ENCODE results near the gene C1orf167.

Gene C1orf167

DNA sequence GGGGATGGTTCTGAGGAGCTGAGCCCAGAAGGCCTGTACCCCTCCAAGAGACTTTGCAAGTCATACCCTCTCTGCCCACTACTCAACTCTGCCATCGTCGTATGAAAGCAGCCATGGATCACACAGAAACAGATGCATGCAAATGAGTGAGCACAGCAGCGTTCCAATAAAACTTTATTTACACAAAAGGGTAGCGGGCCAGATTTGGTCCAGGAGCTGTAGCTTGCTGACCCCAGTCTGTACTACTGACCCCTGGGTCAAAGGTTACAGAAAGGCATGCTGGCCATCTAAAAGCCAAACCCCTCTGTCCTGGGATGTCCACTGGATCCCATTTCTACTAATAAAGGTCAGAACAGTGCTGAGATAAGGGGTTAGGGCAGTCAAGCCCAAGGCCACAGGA is 34.9 kb upstream of the C1orf167 start:
- peaks cover 14% of the 10 kb centered on the region for H3K4me1 ChIP-seq (ENCODE audit: low read length)
- H3K9ac ChIP-seq (ENCODE audit: low read length), result no peak overlapping the region
- no peaks in the 10 kb centered on the region for H3K9me3 ChIP-seq (replicated peaks; ENCODE audit: insufficient read depth, low read length)
- no peaks in the 10 kb centered on the region for H3K79me2 ChIP-seq (ENCODE audit: low read length)
- H3F3A ChIP-seq (ENCODE audit: insufficient read depth, low read length), result no peaks in the 10 kb centered on the region
- DNase-seq, result no peak
- H3K9me2 ChIP-seq (replicated peaks; ENCODE audit: insufficient read depth, low read length), result no peaks in the 10 kb centered on the region
- H2AFZ ChIP-seq (ENCODE audit: low read length), result no peak overlapping the region
- TF ChIP-seq EZH2 (optimal IDR thresholded peaks at IDR 0.05; ENCODE audit: low read depth, low read length), result no peak
- TF ChIP-seq EZH2phosphoT487 (IDR thresholded peaks at IDR 0.05; ENCODE audit: low read length), result no peak
- TF ChIP-seq, protein P1, sequence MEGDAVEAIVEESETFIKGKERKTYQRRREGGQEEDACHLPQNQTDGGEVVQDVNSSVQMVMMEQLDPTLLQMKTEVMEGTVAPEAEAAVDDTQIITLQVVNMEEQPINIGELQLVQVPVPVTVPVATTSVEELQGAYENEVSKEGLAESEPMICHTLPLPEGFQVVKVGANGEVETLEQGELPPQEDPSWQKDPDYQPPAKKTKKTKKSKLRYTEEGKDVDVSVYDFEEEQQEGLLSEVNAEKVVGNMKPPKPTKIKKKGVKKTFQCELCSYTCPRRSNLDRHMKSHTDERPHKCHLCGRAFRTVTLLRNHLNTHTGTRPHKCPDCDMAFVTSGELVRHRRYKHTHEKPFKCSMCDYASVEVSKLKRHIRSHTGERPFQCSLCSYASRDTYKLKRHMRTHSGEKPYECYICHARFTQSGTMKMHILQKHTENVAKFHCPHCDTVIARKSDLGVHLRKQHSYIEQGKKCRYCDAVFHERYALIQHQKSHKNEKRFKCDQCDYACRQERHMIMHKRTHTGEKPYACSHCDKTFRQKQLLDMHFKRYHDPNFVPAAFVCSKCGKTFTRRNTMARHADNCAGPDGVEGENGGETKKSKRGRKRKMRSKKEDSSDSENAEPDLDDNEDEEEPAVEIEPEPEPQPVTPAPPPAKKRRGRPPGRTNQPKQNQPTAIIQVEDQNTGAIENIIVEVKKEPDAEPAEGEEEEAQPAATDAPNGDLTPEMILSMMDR (IDR thresholded peaks at IDR 0.05; ENCODE audit: low read length), result no peak
- no peak overlapping the region for H3K27ac ChIP-seq (ENCODE audit: low read length)
- H3K4me2 ChIP-seq (ENCODE audit: low read depth, low read length), result no peak overlapping the region
- H3K27me3 ChIP-seq (replicated peaks; ENCODE audit: insufficient read depth, low read length), result peaks cover 12% of the 10 kb centered on the region; the same call in 1 of the 2 replicates
- no peak overlapping the region for H3K4me3 ChIP-seq (ENCODE audit: low read length)
- no peaks in the 10 kb centered on the region for H4K20me1 ChIP-seq (ENCODE audit: insufficient read depth, low read length)
- H3K36me3 ChIP-seq (replicated peaks; ENCODE audit: insufficient read depth, low read length), result no peaks in the 10 kb centered on the region

DNA sequence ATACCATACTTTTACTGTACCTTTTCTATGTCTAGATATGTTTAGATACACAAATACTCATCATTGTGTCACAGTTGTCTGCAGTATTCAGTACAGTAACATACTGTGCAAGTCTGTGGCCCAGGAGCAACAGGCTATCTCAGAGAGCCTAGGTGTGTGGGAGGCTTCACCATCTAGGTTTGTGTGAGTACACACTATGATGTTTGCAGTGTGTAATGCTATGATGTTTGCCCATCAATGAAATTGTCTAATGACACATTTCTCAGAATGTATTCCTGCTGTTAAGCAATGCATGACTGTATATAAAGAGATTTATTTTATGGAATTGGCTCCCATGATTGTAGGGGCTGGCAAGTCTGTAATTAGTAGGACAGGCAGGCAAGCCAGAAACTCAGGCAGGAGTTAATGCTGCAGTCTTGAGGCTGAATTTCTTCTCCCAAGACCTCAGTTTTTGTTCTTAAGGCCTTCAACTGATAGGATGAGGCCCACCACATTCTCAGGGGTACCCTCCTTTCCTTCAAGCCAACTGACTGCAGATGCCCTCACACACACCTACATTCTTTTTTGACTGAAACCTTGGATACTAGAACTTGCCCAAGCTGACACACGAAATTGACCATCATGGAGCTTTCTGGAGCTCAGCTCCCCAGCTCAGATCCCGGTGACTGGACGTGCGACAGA is 33.7 kb upstream of the C1orf167 start:
- H3K4me3 ChIP-seq (ENCODE audit: low read length), result no peak overlapping the region
- H3K4me1 ChIP-seq (ENCODE audit: low read length), result peaks cover 14% of the 10 kb centered on the region
- no peak overlapping the region for H2AFZ ChIP-seq (ENCODE audit: low read length)
- no peaks in the 10 kb centered on the region for H3K79me2 ChIP-seq (ENCODE audit: low read length)
- no peak overlapping the region for H3K9ac ChIP-seq (ENCODE audit: low read length)
- no peak for DNase-seq
- 0 out of 2 replicates have a peak, but pooled peaks cover under 1% of the 10 kb centered on the region for H3K27me3 ChIP-seq (replicated peaks; ENCODE audit: insufficient read depth, low read length)
- no peaks in the 10 kb centered on the region for H3K9me2 ChIP-seq (replicated peaks; ENCODE audit: insufficient read depth, low read length)
- no peak overlapping the region for H3K27ac ChIP-seq (ENCODE audit: low read length)
- H4K20me1 ChIP-seq (ENCODE audit: insufficient read depth, low read length), result no peaks in the 10 kb centered on the region
- no peak overlapping the region for H3K4me2 ChIP-seq (ENCODE audit: low read depth, low read length)
- no peaks in the 10 kb centered on the region for H3K9me3 ChIP-seq (replicated peaks; ENCODE audit: insufficient read depth, low read length)
- TF ChIP-seq EZH2 (optimal IDR thresholded peaks at IDR 0.05; ENCODE audit: low read depth, low read length) (no peak), EZH2phosphoT487 (IDR thresholded peaks at IDR 0.05; ENCODE audit: low read length) (no peak)
- TF ChIP-seq, protein P1 (IDR thresholded peaks at IDR 0.05; ENCODE audit: low read length), result no peak
- H3K36me3 ChIP-seq (replicated peaks; ENCODE audit: insufficient read depth, low read length), result no peaks in the 10 kb centered on the region
- no peaks in the 10 kb centered on the region for H3F3A ChIP-seq (ENCODE audit: insufficient read depth, low read length)

DNA sequence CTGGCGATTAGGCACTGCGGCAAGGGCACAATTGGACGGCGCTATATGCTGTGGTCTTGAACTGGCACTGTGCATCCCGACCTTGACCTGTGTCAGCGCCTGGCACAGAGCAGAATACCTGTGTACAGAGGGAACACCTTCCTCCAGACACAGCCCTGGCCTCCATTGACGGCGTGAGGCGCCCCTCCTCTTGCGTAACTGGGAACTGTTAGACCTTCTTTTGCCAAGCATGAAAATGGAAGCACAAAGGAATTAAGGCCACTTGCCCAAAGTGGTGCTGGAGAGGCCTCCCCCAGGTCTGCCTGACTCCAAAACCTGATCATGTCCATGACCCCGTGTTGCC is 32.9 kb upstream of the C1orf167 start:
- Histone ChIP-seq H3K9me2 (replicated peaks; ENCODE audit: insufficient read depth, low read length) (no peaks in the 10 kb centered on the region), H3K4me2 (ENCODE audit: low read depth, low read length) (no peak overlapping the region), H4K20me1 (ENCODE audit: insufficient read depth, low read length) (no peaks in the 10 kb centered on the region), H3K9ac (ENCODE audit: low read length) (no peak overlapping the region), H3K4me3 (ENCODE audit: low read length) (no peak overlapping the region), H3K36me3 (replicated peaks; ENCODE audit: insufficient read depth, low read length) (no peaks in the 10 kb centered on the region), H3K9me3 (replicated peaks; ENCODE audit: insufficient read depth, low read length) (no peaks in the 10 kb centered on the region), H3K4me1 (ENCODE audit: low read length) (peaks cover 14% of the 10 kb centered on the region), H3K79me2 (ENCODE audit: low read length) (no peaks in the 10 kb centered on the region), H3K27ac (ENCODE audit: low read length) (no peak overlapping the region), H3K27me3 (replicated peaks; ENCODE audit: insufficient read depth, low read length) (no peaks in the 10 kb centered on the region), H3F3A (ENCODE audit: insufficient read depth, low read length) (no peaks in the 10 kb centered on the region), H2AFZ (ENCODE audit: low read length) (no peak overlapping the region)
- DNase-seq, result no peak
- TF ChIP-seq EZH2phosphoT487 (IDR thresholded peaks at IDR 0.05; ENCODE audit: low read length) (no peak), EZH2 (optimal IDR thresholded peaks at IDR 0.05; ENCODE audit: low read depth, low read length) (no peak)
- TF ChIP-seq, protein P1 (IDR thresholded peaks at IDR 0.05; ENCODE audit: low read length), result no peak

All from MM.1S (cell line).